GM21529 (cell line): ENCODE data around the gene TBC1D9B.

Source experiments
- ATAC-seq: cut with Tn5 transposase; IDR thresholded peaks from one replicate; pipeline ENCODE4 v1.9.1; 2021; ENCODE audit not compliant: unreplicated experiment

TBC1D9B gene

DNA sequence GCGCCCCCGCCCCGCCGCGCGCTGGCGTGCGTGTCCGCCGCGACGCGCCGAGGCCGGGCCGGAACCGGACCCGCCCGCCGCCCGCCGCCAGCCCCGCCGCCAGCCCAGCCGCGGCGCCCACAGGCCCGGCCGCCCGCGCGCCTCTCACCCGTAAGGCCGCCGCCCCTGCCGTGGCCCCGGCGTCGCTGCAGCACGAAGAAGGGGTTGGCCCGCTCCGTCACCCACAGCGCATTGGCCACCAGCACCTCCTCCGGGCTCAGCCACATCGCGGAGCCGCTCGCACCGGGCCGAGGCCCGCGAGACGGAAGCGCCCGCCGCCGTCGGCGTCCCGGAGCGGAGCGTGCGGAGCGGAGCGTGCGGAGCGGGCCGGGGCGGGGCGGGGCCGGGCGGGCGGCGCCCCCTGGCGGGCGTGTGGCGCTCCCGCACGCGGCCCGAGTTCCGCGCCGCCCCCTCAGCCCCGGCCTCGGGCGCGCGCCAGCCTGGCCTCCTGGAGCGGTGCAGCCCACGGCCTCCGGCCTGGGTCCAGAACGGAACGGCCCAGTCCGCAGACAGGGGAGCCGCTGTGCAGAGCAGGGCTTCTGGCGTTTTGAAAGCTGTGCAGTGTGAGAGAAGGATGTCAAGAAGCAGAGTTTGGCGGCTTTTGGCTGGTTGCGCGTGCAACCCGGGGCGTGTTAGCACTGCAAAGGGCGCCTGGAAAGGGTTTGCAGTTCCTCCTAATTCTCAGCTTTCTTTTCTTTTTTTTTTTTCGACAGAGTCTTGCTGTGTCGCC lies at the start of gene TBC1D9B:
Gene TBC1D9B (minus strand): TSS at position 342 of the 769 bp plus-strand sequence. CDS start 76 bp downstream, at position 266.
- peak; percentile 88 for ATAC-seq

- no peak for ATAC-seq
Observed at GRCh38 chr5:179955630-179956029, 47.9 kb upstream of the TBC1D9B start.

GRCh38 chr5:179955062-179955461 lies 47.4 kb upstream of the TBC1D9B start:
- no peak for ATAC-seq

DNA sequence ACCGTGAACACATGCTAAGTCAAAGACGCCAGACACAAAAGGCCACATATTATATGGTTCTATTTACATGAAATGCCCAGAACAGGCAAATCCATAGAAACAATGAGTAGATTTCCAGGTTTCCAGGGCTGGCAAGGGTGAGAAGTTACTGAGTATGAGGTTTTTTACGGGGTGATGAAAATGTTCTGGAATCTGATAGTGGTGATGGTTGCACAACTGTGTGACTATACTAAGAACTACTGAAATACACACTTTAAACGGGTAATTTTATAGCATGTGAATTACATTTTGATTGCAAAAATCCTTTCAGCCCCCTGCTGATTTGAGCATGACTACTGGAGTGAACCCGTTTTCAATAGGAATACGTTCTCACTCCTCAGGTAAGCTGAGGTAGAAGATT lies 46.7 kb upstream of the TBC1D9B start:
- ATAC-seq: no peak

DNA sequence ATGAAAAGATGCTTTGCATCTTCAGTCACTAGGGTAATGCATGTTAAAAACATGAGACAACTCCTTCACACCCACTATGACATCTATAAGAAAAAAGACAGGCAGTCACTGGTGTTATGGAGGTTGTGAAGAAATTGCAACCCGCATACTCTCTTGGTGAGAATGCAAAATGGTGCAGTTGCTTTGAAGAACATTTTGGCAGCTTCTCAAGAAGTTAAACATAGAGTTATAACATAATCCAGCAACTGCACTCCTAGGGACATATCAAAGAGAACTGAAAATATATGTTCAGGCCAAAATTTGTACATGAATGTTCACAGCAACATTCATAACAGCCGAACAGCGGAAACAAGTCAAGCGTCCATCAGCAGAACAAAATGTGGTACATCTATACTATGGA lies 46.3 kb upstream of the TBC1D9B start:
- ATAC-seq: no peak

- no peak for ATAC-seq
Observed at GRCh38 chr5:179936976-179937681, 29.4 kb upstream of the TBC1D9B start.

DNA sequence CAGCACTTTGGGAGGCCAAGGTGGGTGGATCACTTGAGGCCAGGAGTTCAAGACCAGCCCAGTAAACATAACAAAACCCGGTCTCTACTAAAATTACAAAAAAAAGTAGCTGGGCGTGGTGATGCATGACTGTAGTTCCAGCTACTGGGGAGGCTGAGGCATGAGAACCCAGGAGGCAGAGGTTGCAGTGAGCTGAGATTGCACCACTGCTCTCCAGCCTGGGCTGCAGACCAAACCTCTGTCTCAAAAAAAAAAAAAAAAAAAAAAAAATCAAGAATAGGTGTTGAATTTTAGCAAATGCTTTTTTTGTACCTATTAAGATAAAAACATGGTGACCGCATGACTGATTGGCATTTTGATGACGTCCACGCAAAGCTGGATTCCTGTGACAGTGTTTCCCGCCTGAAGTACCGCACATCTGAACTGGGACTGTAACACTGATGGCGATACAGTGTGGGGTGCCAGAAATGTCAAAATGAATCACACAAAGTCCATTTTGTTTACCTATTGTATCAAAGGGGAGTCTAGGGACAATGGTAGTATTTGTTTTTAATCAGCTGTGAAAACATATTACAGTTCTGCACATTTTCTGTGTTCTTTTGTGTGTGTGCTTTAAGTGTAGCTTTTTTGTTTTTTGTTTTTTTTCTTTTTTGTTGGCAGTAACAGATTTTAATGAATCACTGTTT lies 23.2 kb upstream of the TBC1D9B start:
- no peak for ATAC-seq

DNA sequence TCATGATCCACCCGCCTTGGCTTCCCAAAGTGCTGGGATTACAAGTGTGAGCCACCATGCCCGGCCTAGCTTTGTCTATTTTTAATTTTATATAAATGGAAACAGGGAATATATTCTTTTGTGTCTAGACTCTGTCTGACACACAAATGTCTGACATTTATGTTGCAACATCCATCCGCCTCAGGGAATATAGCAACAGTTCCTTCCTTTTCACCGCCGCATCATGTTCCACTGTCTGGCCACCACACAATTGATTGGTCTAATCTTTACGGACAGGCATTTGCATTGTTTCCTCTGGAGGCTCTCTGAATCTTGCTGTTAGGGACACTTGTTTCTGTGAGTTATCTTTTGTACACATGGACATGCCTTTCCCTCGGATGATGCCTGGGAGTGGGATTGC lies 20.1 kb upstream of the TBC1D9B start:
- ATAC-seq: no peak

DNA sequence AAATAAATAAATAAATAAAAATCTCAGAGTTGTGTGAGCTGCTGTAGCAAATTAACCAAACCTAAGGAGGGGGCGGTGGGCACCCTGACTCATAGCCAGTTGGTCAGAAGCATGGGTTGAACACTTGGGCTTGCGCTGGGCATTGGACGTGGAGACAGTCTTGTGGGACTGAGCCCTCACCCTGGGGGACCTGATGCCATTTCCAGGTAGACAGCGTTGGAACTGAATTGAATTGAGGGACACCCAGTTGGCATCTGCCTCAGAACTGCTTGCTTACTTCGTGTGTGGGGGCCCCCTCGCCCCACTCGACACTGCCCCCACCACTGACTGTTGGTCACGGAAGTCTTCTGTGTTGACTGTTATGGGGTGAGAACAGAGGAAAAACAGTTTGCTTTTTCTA lies 19.0 kb upstream of the TBC1D9B start:
- ATAC-seq: no peak

- no peak for ATAC-seq
Observed at GRCh38 chr5:179923436-179923835, 15.7 kb upstream of the TBC1D9B start.

- no peak for ATAC-seq
Observed at GRCh38 chr5:179920175-179920574, 12.5 kb upstream of the TBC1D9B start.

DNA sequence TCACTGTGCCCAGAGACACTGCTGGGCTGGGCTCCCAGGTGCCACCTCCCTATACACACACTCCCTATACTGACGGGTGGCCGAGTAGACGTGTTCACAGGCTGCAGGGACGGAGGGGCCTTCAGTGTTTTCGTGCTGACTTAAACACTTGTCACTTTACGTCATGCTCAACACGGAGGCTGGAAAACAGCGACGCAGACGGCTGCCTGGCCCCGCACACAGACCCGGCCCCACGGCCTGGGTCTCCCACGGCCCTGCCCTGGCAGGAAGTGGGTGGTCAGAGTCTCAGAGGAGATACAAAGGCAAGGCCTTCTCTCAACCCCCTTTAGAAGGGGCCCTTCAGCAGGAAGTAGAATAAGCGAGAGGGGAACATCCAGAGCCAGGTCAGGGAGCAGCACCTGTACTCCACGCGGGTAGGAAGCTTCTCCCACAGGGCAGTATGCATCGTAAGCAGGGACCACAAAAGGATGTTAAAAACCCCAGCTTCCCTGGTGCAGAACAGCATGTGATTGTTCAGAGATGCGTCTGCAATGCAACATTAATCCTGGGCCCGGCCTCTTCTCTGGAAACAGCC lies 11.9 kb upstream of the TBC1D9B start:
- no peak for ATAC-seq

- no peak for ATAC-seq
Observed at GRCh38 chr5:179918742-179919486, 11.2 kb upstream of the TBC1D9B start.

DNA sequence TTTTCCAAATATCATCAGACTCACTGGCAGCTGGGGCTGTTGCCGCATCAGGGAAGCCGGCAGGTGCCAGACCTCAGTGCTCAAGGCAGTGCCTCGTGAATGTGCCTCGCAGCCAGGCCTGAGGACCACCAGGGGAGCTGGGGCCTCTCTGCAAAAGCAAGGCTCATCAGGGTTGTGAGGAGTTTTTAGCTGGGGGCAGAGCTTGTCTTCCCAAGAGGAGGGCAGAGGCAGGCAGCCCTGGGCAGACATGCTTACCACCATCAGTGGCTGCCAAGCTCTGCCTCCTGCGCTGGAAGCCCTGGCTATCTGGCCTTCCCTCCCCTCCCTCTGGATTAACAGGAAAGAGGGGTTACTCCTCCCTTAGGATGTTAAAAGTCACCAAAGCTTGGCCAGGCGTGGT lies 8.8 kb upstream of the TBC1D9B start:
- no peak for ATAC-seq

- ATAC-seq: no peak
Observed at GRCh38 chr5:179915406-179915935, 7.8 kb upstream of the TBC1D9B start.

GRCh38 chr5:179914032-179914755 lies 6.5 kb upstream of the TBC1D9B start:
- no peak for ATAC-seq

DNA sequence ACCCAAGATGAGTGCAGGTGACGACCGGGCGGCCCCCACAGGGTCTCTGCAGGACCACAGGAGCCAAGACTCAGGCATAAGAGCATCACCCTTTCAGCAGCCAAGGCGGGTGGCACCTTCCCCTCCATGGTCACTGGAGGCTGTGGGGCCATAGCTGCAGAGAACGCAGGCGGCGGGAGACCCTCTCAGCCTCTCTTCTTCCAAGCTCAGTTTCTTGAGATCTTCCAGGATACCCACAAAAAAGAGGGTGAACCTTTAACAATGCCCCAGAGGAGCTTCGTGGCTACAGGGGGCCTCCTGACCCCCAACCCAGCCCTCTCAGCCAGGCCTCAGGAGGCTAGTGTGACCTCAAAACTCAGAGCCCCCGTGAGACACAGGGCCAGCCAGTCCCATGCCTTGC lies 5.8 kb upstream of the TBC1D9B start:
- no peak for ATAC-seq

- ATAC-seq: no peak
Observed at GRCh38 chr5:179912951-179913350, 5.3 kb upstream of the TBC1D9B start.

GRCh38 chr5:179912386-179912785 lies 4.7 kb upstream of the TBC1D9B start:
- ATAC-seq: no peak

GRCh38 chr5:179909224-179909623 lies 1.5 kb upstream of the TBC1D9B start:
- ATAC-seq: no peak
